Measurements from ENCODE around the gene APOBEC2.

The APOBEC2 gene

GRCh38 chr6:41050536-41050935 is 2.5 kb upstream of the APOBEC2 start:
- FAIRE-seq (no peak), DNase-seq (ENCODE audit: insufficient read length, low spot score) (no peak)
- TF ChIP-seq CTCF (IDR thresholded peaks at IDR 0.05; ENCODE audit: insufficient read depth, missing control alignments), result no peak

- no peak for FAIRE-seq
- no peak for TF ChIP-seq CTCF (IDR thresholded peaks at IDR 0.05; ENCODE audit: insufficient read depth, missing control alignments)
- no peak for DNase-seq (ENCODE audit: insufficient read length, low spot score)
These were observed 1.1 kb upstream of the APOBEC2 start for GRCh38 chr6:41051873-41052272.

- DNase-seq (ENCODE audit: insufficient read length, low spot score) (no peak), FAIRE-seq (no peak)
- no peak for TF ChIP-seq CTCF (IDR thresholded peaks at IDR 0.05; ENCODE audit: insufficient read depth, missing control alignments)
These were observed 1.5 kb downstream of the APOBEC2 start for GRCh38 chr6:41054511-41054910.

GRCh38 chr6:41055149-41055548 is 2.1 kb downstream of the APOBEC2 start:
- TF ChIP-seq CTCF (IDR thresholded peaks at IDR 0.05; ENCODE audit: insufficient read depth, missing control alignments), result no peak
- FAIRE-seq (no peak), DNase-seq (ENCODE audit: insufficient read length, low spot score) (no peak)

GRCh38 chr6:41056768-41057490 is 3.9 kb downstream of the APOBEC2 start:
- TF ChIP-seq CTCF (IDR thresholded peaks at IDR 0.05; ENCODE audit: insufficient read depth, missing control alignments), result no peak
- FAIRE-seq (no peak), DNase-seq (ENCODE audit: insufficient read length, low spot score) (no peak)

GRCh38 chr6:41058783-41059181 is 5.8 kb downstream of the APOBEC2 start:
- no peak for TF ChIP-seq CTCF (IDR thresholded peaks at IDR 0.05; ENCODE audit: insufficient read depth, missing control alignments)
- FAIRE-seq (no peak), DNase-seq (ENCODE audit: insufficient read length, low spot score) (no peak)

- TF ChIP-seq CTCF (IDR thresholded peaks at IDR 0.05; ENCODE audit: insufficient read depth, missing control alignments), result no peak
- no peak for FAIRE-seq
- no peak for DNase-seq (ENCODE audit: insufficient read length, low spot score)
These were observed 6.6 kb downstream of the APOBEC2 start for GRCh38 chr6:41059556-41059955.
